ENCODE results near the gene SH2D7. TPM values are rescaled to one million over a fixed set of nuclear protein-coding genes. Genes with fewer than 3 reads are reported as not detected.

SH2D7 gene
- polyA plus RNA-seq, 1 of the 3 experiments (the other 2 are of a cell fraction), result not detected

DNA sequence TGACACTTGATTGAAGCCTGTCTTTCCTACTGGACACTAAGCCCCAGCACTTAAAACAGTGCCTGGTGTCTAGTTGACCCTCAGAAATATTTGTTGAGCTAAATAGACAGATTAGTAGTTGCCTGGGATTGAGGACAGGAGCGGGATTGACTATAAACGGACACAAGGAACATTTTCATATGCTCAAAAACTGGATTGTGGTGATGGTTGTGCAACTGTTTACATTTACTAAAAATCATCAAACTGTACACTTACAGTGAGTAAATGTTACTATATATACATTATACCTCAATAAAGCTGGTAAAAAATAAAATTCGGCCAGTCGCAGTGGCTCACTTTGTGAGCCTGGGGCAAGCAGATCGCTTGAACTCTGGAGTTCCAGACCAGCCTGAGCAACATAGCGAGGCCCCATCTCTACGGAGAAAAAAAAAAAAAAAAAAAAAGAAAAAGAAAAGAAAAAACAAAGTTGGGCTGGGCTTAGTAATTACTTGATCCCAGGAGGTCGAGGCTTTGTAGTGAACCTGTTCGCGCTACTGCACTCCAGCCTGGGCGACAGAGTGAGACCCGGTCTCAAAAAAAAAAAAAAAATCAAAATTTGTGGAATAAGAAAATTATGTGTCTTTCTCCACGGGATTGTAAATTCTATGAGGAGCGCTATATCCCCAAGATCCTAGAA, 56.2 kb downstream of the SH2D7 start:
- CTCF ChIA-PET, result interaction anchor here (0.7 to 3.2 kb wide), 9 partner anchors 9 to 182 kb away, joined by 3 to 24 read pairs (median 5); partner anchors contain the start of gene CIB2
- peaks cover 0 to 3% of the 10 kb centered on the region in 2 experiments for H3K36me3 ChIP-seq (replicated peaks in 1 of 2; ENCODE audit: control insufficient read depth in 1 of 2, insufficient read depth in 2 of 2, low read length in 1 of 2)
- H3K4me2 ChIP-seq, result peak overlapping the region; percentile 97
- H2AFZ ChIP-seq (ENCODE audit: low read depth), result peak overlapping the region; percentile 86
- POLR2A ChIA-PET, result interaction anchor here (1.0 kb wide), 1 partner anchor 94 kb away, joined by 3 read pairs; no protein-coding TSS in a partner anchor
- no peaks in the 10 kb centered on the region for H3K27me3 ChIP-seq (ENCODE audit: insufficient read depth)
- peaks cover 7 to 12% of the 10 kb centered on the region in 2 experiments for H3K4me1 ChIP-seq (ENCODE audit: control insufficient read depth in 1 of 2, insufficient read depth in 2 of 2, low read depth in 1 of 2, low read length in 1 of 2)
- H3K27ac ChIP-seq (ENCODE audit: low read depth in 2 of 2, low read length in 1 of 2), result peak overlapping the region; percentile 41 to 54
- no peak for DNase-seq
- TF ChIP-seq RFX5 (IDR thresholded peaks at IDR 0.05; ENCODE audit: low read length) (no peak; the same call in 1 of the 2 replicates), FOXJ3 (CRISPR knock-in tag; IDR thresholded peaks at IDR 0.05) (no peak), CHD2 (IDR thresholded peaks at IDR 0.05; ENCODE audit: low read length, partially characterized antibody) (no peak), GATA2 (CRISPR knock-in tag; IDR thresholded peaks at IDR 0.05) (no peak), RAD21 (IDR thresholded peaks at IDR 0.05; ENCODE audit: low read length) (no peak), GABPA (IDR thresholded peaks at IDR 0.05; ENCODE audit: low read depth) (no peak), ELF1 (IDR thresholded peaks at IDR 0.05) (no peak), JUND (IDR thresholded peaks at IDR 0.05) (no peak), RXRA (IDR thresholded peaks at IDR 0.05; ENCODE audit: borderline replicate concordance, low read depth) (no peak), FOXM1 (IDR thresholded peaks at IDR 0.05; ENCODE audit: low read depth) (no peak), TEAD4 (IDR thresholded peaks at IDR 0.05; ENCODE audit: borderline replicate concordance, insufficient read depth) (no peak), SIN3A (IDR thresholded peaks at IDR 0.05; ENCODE audit: borderline replicate concordance, low read depth, low read length) (no peak), NRF1 (IDR thresholded peaks at IDR 0.05; ENCODE audit: low read depth, low read length) (no peak), YY1 (IDR thresholded peaks at IDR 0.05; ENCODE audit: low read depth) (no peak), POLR2AphosphoS5 (IDR thresholded peaks at IDR 0.05; ENCODE audit: low read depth, low read length) (no peak), MXI1 (IDR thresholded peaks at IDR 0.05; ENCODE audit: low read depth, low read length) (no peak)
- TF ChIP-seq, protein P1, sequence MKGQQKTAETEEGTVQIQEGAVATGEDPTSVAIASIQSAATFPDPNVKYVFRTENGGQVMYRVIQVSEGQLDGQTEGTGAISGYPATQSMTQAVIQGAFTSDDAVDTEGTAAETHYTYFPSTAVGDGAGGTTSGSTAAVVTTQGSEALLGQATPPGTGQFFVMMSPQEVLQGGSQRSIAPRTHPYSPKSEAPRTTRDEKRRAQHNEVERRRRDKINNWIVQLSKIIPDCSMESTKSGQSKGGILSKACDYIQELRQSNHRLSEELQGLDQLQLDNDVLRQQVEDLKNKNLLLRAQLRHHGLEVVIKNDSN (IDR thresholded peaks at IDR 0.05; ENCODE audit: borderline replicate concordance, low read depth), result no peak
- TF ChIP-seq, protein P2, sequence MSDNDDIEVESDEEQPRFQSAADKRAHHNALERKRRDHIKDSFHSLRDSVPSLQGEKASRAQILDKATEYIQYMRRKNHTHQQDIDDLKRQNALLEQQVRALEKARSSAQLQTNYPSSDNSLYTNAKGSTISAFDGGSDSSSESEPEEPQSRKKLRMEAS (IDR thresholded peaks at IDR 0.05; ENCODE audit: low read depth), result no peak
- TF ChIP-seq, protein P3, sequence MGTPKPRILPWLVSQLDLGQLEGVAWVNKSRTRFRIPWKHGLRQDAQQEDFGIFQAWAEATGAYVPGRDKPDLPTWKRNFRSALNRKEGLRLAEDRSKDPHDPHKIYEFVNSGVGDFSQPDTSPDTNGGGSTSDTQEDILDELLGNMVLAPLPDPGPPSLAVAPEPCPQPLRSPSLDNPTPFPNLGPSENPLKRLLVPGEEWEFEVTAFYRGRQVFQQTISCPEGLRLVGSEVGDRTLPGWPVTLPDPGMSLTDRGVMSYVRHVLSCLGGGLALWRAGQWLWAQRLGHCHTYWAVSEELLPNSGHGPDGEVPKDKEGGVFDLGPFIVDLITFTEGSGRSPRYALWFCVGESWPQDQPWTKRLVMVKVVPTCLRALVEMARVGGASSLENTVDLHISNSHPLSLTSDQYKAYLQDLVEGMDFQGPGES (IDR thresholded peaks at IDR 0.05; ENCODE audit: low read depth, low read length), result no peak
- TF ChIP-seq, protein P4, sequence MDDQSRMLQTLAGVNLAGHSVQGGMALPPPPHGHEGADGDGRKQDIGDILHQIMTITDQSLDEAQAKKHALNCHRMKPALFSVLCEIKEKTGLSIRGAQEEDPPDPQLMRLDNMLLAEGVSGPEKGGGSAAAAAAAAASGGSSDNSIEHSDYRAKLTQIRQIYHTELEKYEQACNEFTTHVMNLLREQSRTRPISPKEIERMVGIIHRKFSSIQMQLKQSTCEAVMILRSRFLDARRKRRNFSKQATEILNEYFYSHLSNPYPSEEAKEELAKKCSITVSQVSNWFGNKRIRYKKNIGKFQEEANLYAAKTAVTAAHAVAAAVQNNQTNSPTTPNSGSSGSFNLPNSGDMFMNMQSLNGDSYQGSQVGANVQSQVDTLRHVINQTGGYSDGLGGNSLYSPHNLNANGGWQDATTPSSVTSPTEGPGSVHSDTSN (IDR thresholded peaks at IDR 0.05), result no peak
- peak overlapping the region; percentile 84 for H3K9ac ChIP-seq
- no peaks in the 10 kb centered on the region for H3F3A ChIP-seq (replicated peaks; ENCODE audit: insufficient read depth)
- H3K9me3 ChIP-seq, result no peaks in the 10 kb centered on the region
- H4K20me1 ChIP-seq (ENCODE audit: insufficient read depth), result no peaks in the 10 kb centered on the region
- peaks cover 45% of the 10 kb centered on the region for H3K79me2 ChIP-seq (ENCODE audit: insufficient read depth)
- WGBS (ENCODE audit: low lambda C conversion rate), result 10% methylated on average over 14 of the region's 14 CpGs
- peak overlapping the region; percentile 61 to 77 for H3K4me3 ChIP-seq (ENCODE audit: low read depth in 2 of 2, low read length in 1 of 2)
- no peaks in the 10 kb centered on the region for H3K9me2 ChIP-seq

Measured in SK-N-SH (cell line).